Measurements from ENCODE around the gene CORO6.

CORO6 gene

GRCh38 chr17:29581583-29582253 is 41.0 kb downstream of the CORO6 start:
- TF ChIP-seq, protein P1, sequence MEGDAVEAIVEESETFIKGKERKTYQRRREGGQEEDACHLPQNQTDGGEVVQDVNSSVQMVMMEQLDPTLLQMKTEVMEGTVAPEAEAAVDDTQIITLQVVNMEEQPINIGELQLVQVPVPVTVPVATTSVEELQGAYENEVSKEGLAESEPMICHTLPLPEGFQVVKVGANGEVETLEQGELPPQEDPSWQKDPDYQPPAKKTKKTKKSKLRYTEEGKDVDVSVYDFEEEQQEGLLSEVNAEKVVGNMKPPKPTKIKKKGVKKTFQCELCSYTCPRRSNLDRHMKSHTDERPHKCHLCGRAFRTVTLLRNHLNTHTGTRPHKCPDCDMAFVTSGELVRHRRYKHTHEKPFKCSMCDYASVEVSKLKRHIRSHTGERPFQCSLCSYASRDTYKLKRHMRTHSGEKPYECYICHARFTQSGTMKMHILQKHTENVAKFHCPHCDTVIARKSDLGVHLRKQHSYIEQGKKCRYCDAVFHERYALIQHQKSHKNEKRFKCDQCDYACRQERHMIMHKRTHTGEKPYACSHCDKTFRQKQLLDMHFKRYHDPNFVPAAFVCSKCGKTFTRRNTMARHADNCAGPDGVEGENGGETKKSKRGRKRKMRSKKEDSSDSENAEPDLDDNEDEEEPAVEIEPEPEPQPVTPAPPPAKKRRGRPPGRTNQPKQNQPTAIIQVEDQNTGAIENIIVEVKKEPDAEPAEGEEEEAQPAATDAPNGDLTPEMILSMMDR (IDR thresholded peaks at IDR 0.05; ENCODE audit: poor library complexity, severe bottlenecking), result no peak
- Histone ChIP-seq H3K4me1 (ENCODE audit: insufficient read depth, poor library complexity, severe bottlenecking) (peaks cover 42% of the 10 kb centered on the region), H3K27ac (ENCODE audit: poor library complexity, severe bottlenecking) (peak overlapping the region; percentile 80), H3K36me3 (ENCODE audit: low read depth) (peaks cover 65% of the 10 kb centered on the region), H3K4me3 (ENCODE audit: severe bottlenecking) (no peak overlapping the region), H3K9me3 (ENCODE audit: severe bottlenecking) (peaks cover 4% of the 10 kb centered on the region), H3K27me3 (ENCODE audit: insufficient read depth, poor library complexity, severe bottlenecking) (no peaks in the 10 kb centered on the region)
- ATAC-seq (ENCODE audit: low read depth), result peak; percentile 33
- peak; percentile 86 for DNase-seq (ENCODE audit: low spot score)

GRCh38 chr17:29579866-29580771 is 42.6 kb downstream of the CORO6 start:
- ATAC-seq (ENCODE audit: low read depth) (peak; percentile 77), DNase-seq (ENCODE audit: low spot score) (peak; percentile 70)
- Histone ChIP-seq H3K4me1 (ENCODE audit: insufficient read depth, poor library complexity, severe bottlenecking) (peaks cover 33% of the 10 kb centered on the region), H3K27me3 (ENCODE audit: insufficient read depth, poor library complexity, severe bottlenecking) (no peaks in the 10 kb centered on the region), H3K4me3 (ENCODE audit: severe bottlenecking) (no peak overlapping the region), H3K9me3 (ENCODE audit: severe bottlenecking) (peaks cover 4% of the 10 kb centered on the region), H3K36me3 (ENCODE audit: low read depth) (peaks cover 81% of the 10 kb centered on the region), H3K27ac (ENCODE audit: poor library complexity, severe bottlenecking) (peak overlapping the region; percentile 80)
- TF ChIP-seq, protein P1 (IDR thresholded peaks at IDR 0.05; ENCODE audit: poor library complexity, severe bottlenecking), result peak; percentile 94

GRCh38 chr17:29578626-29579485 is 43.9 kb downstream of the CORO6 start:
- Histone ChIP-seq H3K9me3 (ENCODE audit: severe bottlenecking) (peaks cover 4% of the 10 kb centered on the region), H3K4me3 (ENCODE audit: severe bottlenecking) (no peak overlapping the region), H3K27ac (ENCODE audit: poor library complexity, severe bottlenecking) (no peak overlapping the region), H3K36me3 (ENCODE audit: low read depth) (peaks cover 90% of the 10 kb centered on the region), H3K27me3 (ENCODE audit: insufficient read depth, poor library complexity, severe bottlenecking) (no peaks in the 10 kb centered on the region), H3K4me1 (ENCODE audit: insufficient read depth, poor library complexity, severe bottlenecking) (peaks cover 22% of the 10 kb centered on the region)
- ATAC-seq (ENCODE audit: low read depth), result no peak
- DNase-seq (ENCODE audit: low spot score), result no peak
- TF ChIP-seq, protein P1 (IDR thresholded peaks at IDR 0.05; ENCODE audit: poor library complexity, severe bottlenecking), result no peak

DNA sequence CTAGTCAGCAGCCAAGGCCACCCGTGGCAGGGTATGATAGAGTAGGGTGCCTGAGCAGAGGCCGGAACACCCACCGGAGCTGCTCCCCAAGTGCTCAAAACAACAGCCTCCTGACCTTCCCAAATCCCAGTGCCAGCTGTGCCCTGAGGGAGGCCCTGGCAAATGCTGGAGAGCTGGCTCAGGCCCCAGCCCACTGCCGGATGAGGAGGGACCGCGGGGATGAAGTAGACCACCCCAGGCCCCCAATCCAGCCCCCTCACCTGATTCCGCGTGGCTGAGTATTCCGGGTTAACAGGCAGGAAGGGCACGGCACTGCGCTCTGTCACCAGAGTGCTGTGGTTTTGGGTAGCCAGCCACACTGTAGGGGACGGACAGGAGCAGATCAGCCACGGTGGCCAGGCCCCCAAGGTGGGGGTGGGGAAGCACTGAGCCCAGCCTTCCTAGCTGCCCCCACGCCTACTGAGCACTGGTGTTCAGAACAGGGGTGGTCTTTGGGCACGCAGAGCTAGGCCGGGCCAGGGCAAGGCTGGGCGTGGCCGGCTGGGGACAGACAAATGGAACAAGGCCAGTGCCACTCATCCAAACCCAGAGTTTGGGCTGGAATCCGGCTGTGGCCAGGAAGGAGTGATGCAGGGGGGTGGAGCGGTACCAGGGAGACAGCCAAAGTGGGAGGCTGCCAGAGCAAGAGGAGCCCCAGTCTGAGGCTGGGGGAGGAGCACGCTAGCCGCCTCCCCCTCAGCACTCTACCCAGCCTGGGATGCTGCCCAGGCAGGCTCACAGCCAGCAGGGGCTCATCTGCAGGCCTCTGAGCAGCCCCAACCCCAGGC is 45.1 kb downstream of the CORO6 start:
- peaks cover 10% of the 10 kb centered on the region for H3K4me1 ChIP-seq (ENCODE audit: insufficient read depth, poor library complexity, severe bottlenecking)
- H3K27ac ChIP-seq (ENCODE audit: poor library complexity, severe bottlenecking), result no peak overlapping the region
- no peak for ATAC-seq (ENCODE audit: low read depth)

More for the DNA sequence above, 45.1 kb downstream of the CORO6 start:
- H3K4me3 ChIP-seq (ENCODE audit: severe bottlenecking), result no peak overlapping the region
- no peak for DNase-seq (ENCODE audit: low spot score)
- H3K36me3 ChIP-seq (ENCODE audit: low read depth), result peaks cover 91% of the 10 kb centered on the region
- H3K27me3 ChIP-seq (ENCODE audit: insufficient read depth, poor library complexity, severe bottlenecking), result no peaks in the 10 kb centered on the region
- no peaks in the 10 kb centered on the region for H3K9me3 ChIP-seq (ENCODE audit: severe bottlenecking)
- TF ChIP-seq, protein P1 (IDR thresholded peaks at IDR 0.05; ENCODE audit: poor library complexity, severe bottlenecking), result no peak
